Activated naive CD4-positive, alpha-beta T cell treated with anti-CD3 and anti-CD28 coated beads for 36 hours (primary cell): ENCODE data around the gene ALOXE3. TPM values are rescaled to one million over a fixed set of nuclear protein-coding genes. Genes with fewer than 3 reads are reported as not detected.

Experiments used
- CTCF ChIA-PET: fragments of 350-600 bp; sonication (Branson Sonifier 250); formaldehyde crosslinking; loops from one replicate; lab custom pipeline; 2021; ENCODE audit warnings: antibody characterized with exemption; lab: Charles Lee
- DNase-seq: peaks from one replicate; pipeline ENCODE4 v3.0.0-alpha.2; 2020
- H3K27ac Mint-ChIP-seq: one replicate; pipeline ENCODE4 v1.8.0; 2021; ENCODE audit warnings: mild to moderate bottlenecking, mixed read lengths
- H3K27me3 Mint-ChIP-seq: one replicate; pipeline ENCODE4 v1.8.0; 2021; ENCODE audit warnings: low read depth, mixed read lengths
- H3K36me3 Mint-ChIP-seq: one replicate; pipeline ENCODE4 v1.8.0; 2021; ENCODE audit warnings: low read depth, mixed read lengths
- H3K4me1 Mint-ChIP-seq: one replicate; pipeline ENCODE4 v1.8.0; 2021; ENCODE audit warnings: low read depth, mixed read lengths
- H3K4me3 Mint-ChIP-seq: one replicate; pipeline ENCODE4 v1.8.0; 2021; ENCODE audit warnings: mild to moderate bottlenecking, moderate library complexity, mixed read lengths
- H3K9me3 Mint-ChIP-seq: one replicate; pipeline ENCODE4 v1.8.0; 2021; ENCODE audit warnings: mixed read lengths
- intact Hi-C: fragments of 100-400 bp; cut with micrococcal nuclease; formaldehyde crosslinking; loops from one replicate; pipeline ENCODE4 v1.15.1; 2023
- microRNA-seq: library from miRNA; unstranded; fragments of <30 nt; microRNA quantifications from one replicate; pipeline ENCODE4 v1.2.0, GENCODE V29; 2022; ENCODE audit warnings: borderline microRNAs expressed, borderline replicate concordance
- total RNA-seq, 2 experiments: library from RNA; stranded (reverse); gene quantifications; one replicate each; pipeline ENCODE4 v1.2.3, GENCODE V29; 2021

Gene ALOXE3
- total RNA-seq, 2 experiments from 2014 or later, result not detected

- intact Hi-C loops, result no loop called here
- no peaks in the 10 kb centered on the region for H3K27me3 Mint-ChIP-seq
- CTCF ChIA-PET, result no interaction called here
- H3K9me3 Mint-ChIP-seq, result no peaks in the 10 kb centered on the region
- no peaks in the 10 kb centered on the region for H3K36me3 Mint-ChIP-seq
- no peaks in the 10 kb centered on the region for H3K4me1 Mint-ChIP-seq
- H3K27ac Mint-ChIP-seq, result no peak overlapping the region
- no peak overlapping the region for H3K4me3 Mint-ChIP-seq
- no peak for DNase-seq
Measured at GRCh38 chr17:8048736-8049135, 69.6 kb downstream of the ALOXE3 start.

DNA sequence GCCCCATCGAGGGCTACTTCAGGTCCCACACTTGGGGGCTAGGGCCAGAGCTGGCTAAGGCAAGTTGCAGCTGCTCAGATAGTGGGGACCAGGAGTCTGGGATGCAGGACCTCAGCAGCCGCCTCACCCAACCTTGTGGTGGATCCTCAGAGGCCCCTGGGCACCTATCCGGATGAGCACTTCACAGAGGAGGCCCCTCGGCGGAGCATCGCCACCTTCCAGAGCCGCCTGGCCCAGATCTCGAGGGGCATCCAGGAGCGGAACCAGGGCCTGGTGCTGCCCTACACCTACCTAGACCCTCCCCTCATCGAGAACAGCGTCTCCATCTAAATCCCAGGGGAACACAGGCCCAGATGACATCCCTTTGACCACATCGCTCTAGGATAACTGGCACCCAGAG is 70.1 kb downstream of the ALOXE3 start:
- H3K4me3 Mint-ChIP-seq, result no peak overlapping the region
- H3K9me3 Mint-ChIP-seq, result no peaks in the 10 kb centered on the region
- CTCF ChIA-PET, result interaction anchor here (1.3 kb wide), 1 partner anchor 45 kb away, joined by 4 read pairs; no protein-coding TSS in a partner anchor
- H3K4me1 Mint-ChIP-seq, result no peaks in the 10 kb centered on the region
- intact Hi-C loops, result no loop called here
- no peak for DNase-seq
- no peaks in the 10 kb centered on the region for H3K27me3 Mint-ChIP-seq
- H3K27ac Mint-ChIP-seq, result no peak overlapping the region
- H3K36me3 Mint-ChIP-seq, result no peaks in the 10 kb centered on the region

DNA sequence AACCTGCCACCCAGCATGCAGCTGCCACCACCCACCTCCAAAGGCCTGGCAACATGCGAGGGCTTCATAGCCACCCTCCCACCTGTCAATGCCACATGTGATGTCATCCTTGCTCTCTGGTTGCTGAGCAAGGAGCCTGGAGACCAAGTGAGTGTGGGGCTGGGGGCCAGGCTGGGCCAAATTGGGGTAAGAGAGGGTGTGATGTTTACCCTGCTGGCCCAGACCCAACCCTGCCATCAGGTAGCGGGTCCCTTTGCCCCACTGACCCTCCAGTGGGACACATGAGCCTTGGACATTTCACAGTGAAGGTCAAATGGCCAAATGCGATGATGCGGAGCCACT is 70.6 kb downstream of the ALOXE3 start:
- Mint-ChIP-seq H3K9me3 (no peaks in the 10 kb centered on the region), H3K27me3 (no peaks in the 10 kb centered on the region), H3K27ac (no peak overlapping the region), H3K36me3 (no peaks in the 10 kb centered on the region), H3K4me3 (no peak overlapping the region), H3K4me1 (no peaks in the 10 kb centered on the region)
- no peak for DNase-seq
- intact Hi-C loops, result no loop called here
- CTCF ChIA-PET, result interaction anchor here (1.3 kb wide), 1 partner anchor 46 kb away, joined by 4 read pairs; no protein-coding TSS in a partner anchor

GRCh38 chr17:8046929-8047768 is 71.2 kb downstream of the ALOXE3 start:
- H3K4me1 Mint-ChIP-seq, result no peaks in the 10 kb centered on the region
- H3K27ac Mint-ChIP-seq, result no peak overlapping the region
- no peak overlapping the region for H3K4me3 Mint-ChIP-seq
- H3K9me3 Mint-ChIP-seq, result no peaks in the 10 kb centered on the region
- no peaks in the 10 kb centered on the region for H3K36me3 Mint-ChIP-seq
- intact Hi-C loops, result no loop called here
- DNase-seq, result no peak
- CTCF ChIA-PET, result interaction anchor here (1.3 kb wide), 2 partner anchors 10 to 46 kb away, joined by 4 read pairs; no protein-coding TSS in a partner anchor
- no peaks in the 10 kb centered on the region for H3K27me3 Mint-ChIP-seq

DNA sequence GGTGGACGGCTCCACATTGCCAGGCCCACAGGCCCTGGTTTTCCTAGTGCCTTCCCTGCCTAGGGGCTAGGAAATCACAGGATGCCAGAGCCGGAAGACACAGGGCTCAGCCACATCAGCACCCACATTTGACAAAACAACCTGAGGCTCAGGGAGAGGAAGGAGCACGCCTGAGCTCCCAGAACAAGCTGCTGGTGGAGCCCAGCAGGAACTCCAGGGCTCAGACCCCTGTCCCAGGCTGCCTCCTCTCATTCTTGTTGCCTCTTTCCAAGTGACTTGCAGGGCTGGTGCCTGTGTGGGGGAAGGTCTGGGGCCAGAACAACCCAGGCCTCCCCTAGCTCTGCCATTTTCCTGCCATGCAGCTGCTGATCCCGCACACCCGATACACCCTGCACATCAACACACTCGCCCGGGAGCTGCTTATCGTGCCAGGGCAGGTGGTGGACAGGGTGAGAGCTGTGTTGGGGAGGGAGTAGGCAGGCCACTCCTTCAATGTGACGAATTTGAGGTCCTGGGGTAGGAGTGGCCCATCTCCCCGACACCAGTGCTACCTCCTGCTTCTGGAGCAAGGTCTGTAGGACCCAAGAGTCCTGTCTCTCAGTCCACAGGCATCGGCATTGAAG is 71.9 kb downstream of the ALOXE3 start:
- H3K36me3 Mint-ChIP-seq, result no peaks in the 10 kb centered on the region
- no peak overlapping the region for H3K27ac Mint-ChIP-seq

More for the DNA sequence above, 71.9 kb downstream of the ALOXE3 start:
- CTCF ChIA-PET, result interaction anchor here (1.3 kb wide), 1 partner anchor 11 kb away, joined by 4 read pairs; no protein-coding TSS in a partner anchor
- H3K9me3 Mint-ChIP-seq, result no peaks in the 10 kb centered on the region
- no peak overlapping the region for H3K4me3 Mint-ChIP-seq
- intact Hi-C loops, result no loop called here
- no peaks in the 10 kb centered on the region for H3K4me1 Mint-ChIP-seq
- no peaks in the 10 kb centered on the region for H3K27me3 Mint-ChIP-seq
- no peak for DNase-seq

Small RNA genes lying within 50 kb of the gene (microRNA-seq; reads per million reads assigned to microRNA genes)
- not detected for gene MIR4314
- not detected for gene MIR6883

Other genes starting within 250 kb of the ALOXE3 start
- gene CHD3, start 229.7 kb downstream of the ALOXE3 start, total RNA-seq, result 100 to 1,000 TPM; 180 to 185 TPM
- 1 to 10 TPM; 3.1 to 3.8 TPM for gene RNF227, start 202.2 kb downstream of the ALOXE3 start, total RNA-seq
- 1 to 10 TPM; 2.2 TPM for gene KCNAB3, start 188.7 kb downstream of the ALOXE3 start, total RNA-seq
- 100 to 1,000 TPM; 162 to 172 TPM for gene TRAPPC1, start 186.6 kb downstream of the ALOXE3 start, total RNA-seq
- 10 to 100 TPM; 49.3 to 56.3 TPM for gene CNTROB, start 186.3 kb downstream of the ALOXE3 start, total RNA-seq
- not detected for gene GUCY2D, start 115.9 kb downstream of the ALOXE3 start, total RNA-seq
- gene ALOX15B, start 79.5 kb downstream of the ALOXE3 start, total RNA-seq, result not detected
- gene ALOX12B, start 30.8 kb downstream of the ALOXE3 start, total RNA-seq, result 1 to 10 TPM; 2.0 to 2.1 TPM
- gene HES7, start 5.6 kb upstream of the ALOXE3 start, total RNA-seq, result 1 to 10 TPM; 2.4 to 2.9 TPM
- gene PER1, start 33.9 kb upstream of the ALOXE3 start, total RNA-seq, result 10 to 100 TPM; 62.2 to 73.3 TPM
- 10 to 100 TPM; 33.3 to 35.8 TPM for gene VAMP2, start 44.4 kb upstream of the ALOXE3 start, total RNA-seq
- gene TMEM107, start 57.9 kb upstream of the ALOXE3 start, total RNA-seq, result 10 to 100 TPM; 27.6 to 31.5 TPM
- gene BORCS6, start 71.7 kb upstream of the ALOXE3 start, total RNA-seq, result 1 to 10 TPM; 4.0 to 4.3 TPM
- gene AURKB, start 92.1 kb upstream of the ALOXE3 start, total RNA-seq, result 100 to 1,000 TPM; 243 TPM
- 10 to 100 TPM; 67.0 to 74.7 TPM for gene CTC1, start 129.5 kb upstream of the ALOXE3 start, total RNA-seq
- 100 to 1,000 TPM; 106 to 110 TPM for gene PFAS, start 130.8 kb upstream of the ALOXE3 start, total RNA-seq
- 10 to 100 TPM; 36.9 to 39.1 TPM for gene RANGRF, start 170.2 kb upstream of the ALOXE3 start, total RNA-seq
- gene SLC25A35, start 176.9 kb upstream of the ALOXE3 start, total RNA-seq, result 1 to 10 TPM; 2.3 to 3.2 TPM
- not detected for gene ARHGEF15, start 191.7 kb upstream of the ALOXE3 start, total RNA-seq
- not detected for gene ODF4, start 221.3 kb upstream of the ALOXE3 start, total RNA-seq